ENCODE results near the gene ZNF524.

Gene ZNF524

GRCh38 chr19:55611983-55612645 lies 12.0 kb downstream of the ZNF524 start:
- POLR2A ChIA-PET, result interaction anchor here (1.3 to 1.4 kb wide), 2 partner anchors 12 to 13 kb away, joined by 3 to 10 read pairs; partner anchors contain the start of genes FIZ1 and ZNF784
- no peak for TF ChIP-seq ZNF384 (IDR thresholded peaks at IDR 0.05)
- no peak for TF ChIP-seq FOXM1 (IDR thresholded peaks at IDR 0.05; ENCODE audit: borderline replicate concordance)
- no peak for TF ChIP-seq ELF4 (IDR thresholded peaks at IDR 0.05)
- CTCF ChIA-PET, result interaction anchor here (0.5 kb wide), 1 partner anchor 105 kb away, joined by 3 read pairs; no protein-coding TSS in a partner anchor
- no peak for DNase-seq (ENCODE audit: extremely low spot score)

GRCh38 chr19:55613396-55613795 lies 13.3 kb downstream of the ZNF524 start:
- DNase-seq (ENCODE audit: extremely low spot score), result no peak
- ChIA-PET POLR2A (interaction anchor here (1.3 kb wide), 1 partner anchor 14 kb away, joined by 3 read pairs; the partner anchor contains the start of gene FIZ1), CTCF (no interaction called here)
- TF ChIP-seq SUZ12 (IDR thresholded peaks at IDR 0.05) (no peak), PKNOX1 (IDR thresholded peaks at IDR 0.05) (no peak), BHLHE40 (IDR thresholded peaks at IDR 0.05; ENCODE audit: borderline replicate concordance) (no peak), HDGF (IDR thresholded peaks at IDR 0.05; ENCODE audit: borderline replicate concordance) (no peak), L3MBTL2 (conservative IDR thresholded peaks at IDR 0.05) (no peak), FOXK2 (IDR thresholded peaks at IDR 0.05) (no peak), CTBP1 (IDR thresholded peaks at IDR 0.05; ENCODE audit: borderline replicate concordance) (no peak), TARDBP (IDR thresholded peaks at IDR 0.05) (no peak), ZNF384 (IDR thresholded peaks at IDR 0.05) (no peak), FOXM1 (IDR thresholded peaks at IDR 0.05; ENCODE audit: borderline replicate concordance) (no peak), SP1 (IDR thresholded peaks at IDR 0.05) (no peak), NFRKB (IDR thresholded peaks at IDR 0.05) (no peak), LEF1 (IDR thresholded peaks at IDR 0.05; ENCODE audit: borderline replicate concordance) (no peak), ELF4 (IDR thresholded peaks at IDR 0.05) (no peak), FOXA1 (IDR thresholded peaks at IDR 0.05) (no peak), ARNT (IDR thresholded peaks at IDR 0.05) (no peak)

- CTCF ChIA-PET, result no interaction called here
- POLR2A ChIA-PET, result no interaction called here
- no peak for DNase-seq (ENCODE audit: extremely low spot score)
- no peak for TF ChIP-seq LEF1 (IDR thresholded peaks at IDR 0.05; ENCODE audit: borderline replicate concordance)
- no peak for TF ChIP-seq TARDBP (IDR thresholded peaks at IDR 0.05)
- TF ChIP-seq SP1 (IDR thresholded peaks at IDR 0.05), result no peak
- no peak for TF ChIP-seq NFRKB (IDR thresholded peaks at IDR 0.05)
- no peak for TF ChIP-seq ARNT (IDR thresholded peaks at IDR 0.05)
- no peak for TF ChIP-seq HDGF (IDR thresholded peaks at IDR 0.05; ENCODE audit: borderline replicate concordance)
Measured at GRCh38 chr19:55613930-55614710, 14.0 kb downstream of the ZNF524 start.

GRCh38 chr19:55614711-55615542 lies 14.8 kb downstream of the ZNF524 start:
- TF ChIP-seq CTBP1 (IDR thresholded peaks at IDR 0.05; ENCODE audit: borderline replicate concordance), result no peak
- TF ChIP-seq ELF4 (IDR thresholded peaks at IDR 0.05), result no peak
- no peak for TF ChIP-seq LEF1 (IDR thresholded peaks at IDR 0.05; ENCODE audit: borderline replicate concordance)
- no peak for TF ChIP-seq PKNOX1 (IDR thresholded peaks at IDR 0.05)
- TF ChIP-seq BHLHE40 (IDR thresholded peaks at IDR 0.05; ENCODE audit: borderline replicate concordance), result no peak
- POLR2A ChIA-PET, result no interaction called here
- CTCF ChIA-PET, result no interaction called here
- no peak for DNase-seq (ENCODE audit: extremely low spot score)

GRCh38 chr19:55615543-55616394 lies 15.7 kb downstream of the ZNF524 start:
- no peak for TF ChIP-seq FOXM1 (IDR thresholded peaks at IDR 0.05; ENCODE audit: borderline replicate concordance)
- TF ChIP-seq NFRKB (IDR thresholded peaks at IDR 0.05), result no peak
- TF ChIP-seq L3MBTL2 (conservative IDR thresholded peaks at IDR 0.05), result no peak
- TF ChIP-seq LEF1 (IDR thresholded peaks at IDR 0.05; ENCODE audit: borderline replicate concordance), result no peak
- TF ChIP-seq CTBP1 (IDR thresholded peaks at IDR 0.05; ENCODE audit: borderline replicate concordance), result no peak
- no peak for TF ChIP-seq BHLHE40 (IDR thresholded peaks at IDR 0.05; ENCODE audit: borderline replicate concordance)
- no peak for TF ChIP-seq FOXK2 (IDR thresholded peaks at IDR 0.05)
- DNase-seq (ENCODE audit: extremely low spot score), result no peak
- ChIA-PET POLR2A (no interaction called here), CTCF (no interaction called here)

GRCh38 chr19:55616395-55616875 lies 16.3 kb downstream of the ZNF524 start:
- POLR2A ChIA-PET, result no interaction called here
- DNase-seq (ENCODE audit: extremely low spot score), result no peak
- CTCF ChIA-PET, result no interaction called here
- no peak for TF ChIP-seq NFRKB (IDR thresholded peaks at IDR 0.05)
- TF ChIP-seq TARDBP (IDR thresholded peaks at IDR 0.05), result no peak
- TF ChIP-seq L3MBTL2 (conservative IDR thresholded peaks at IDR 0.05), result no peak
- TF ChIP-seq SP1 (IDR thresholded peaks at IDR 0.05), result no peak
- TF ChIP-seq ZNF384 (IDR thresholded peaks at IDR 0.05), result no peak
- no peak for TF ChIP-seq LEF1 (IDR thresholded peaks at IDR 0.05; ENCODE audit: borderline replicate concordance)
- TF ChIP-seq ELF4 (IDR thresholded peaks at IDR 0.05), result no peak
- no peak for TF ChIP-seq FOXK2 (IDR thresholded peaks at IDR 0.05)
- TF ChIP-seq SUZ12 (IDR thresholded peaks at IDR 0.05), result no peak
- no peak for TF ChIP-seq BHLHE40 (IDR thresholded peaks at IDR 0.05; ENCODE audit: borderline replicate concordance)
- no peak for TF ChIP-seq HDGF (IDR thresholded peaks at IDR 0.05; ENCODE audit: borderline replicate concordance)
- no peak for TF ChIP-seq PKNOX1 (IDR thresholded peaks at IDR 0.05)
- TF ChIP-seq FOXA1 (IDR thresholded peaks at IDR 0.05), result no peak

Data from HEK293T (cell line).